GM12878 (cell line): ENCODE results near the gene TRIM39. TPM values are rescaled to one million over a fixed set of nuclear protein-coding genes. Genes with fewer than 3 reads are reported as not detected.

ENCODE experiments used
- ATAC-seq: fragments of 200-7000 bp; cut with Tn5 transposase; 3 replicates; pipeline ENCODE4 v1.9.1; 2020; ENCODE audit warnings: mild to moderate bottlenecking, moderate library complexity
- BruUV-seq: library from RNA; stranded (reverse); fragments of 400-500 nt; replicated peaks from 2 replicates; lab custom pipeline; 2021; lab: Mats Ljungman, UMichigan
- CTCF ChIA-PET: fragments of 300-600 bp; sonication (Branson Sonifier 250); formaldehyde crosslinking; extraction: SDS; loops from one replicate; lab custom pipeline; 2021; ENCODE audit warnings: inconsistent platforms; lab: Yijun Ruan, JAX
- POLR2A ChIA-PET: fragments of 350-600 bp; formaldehyde crosslinking; extraction: SDS; loops from one replicate; lab custom pipeline; 2021; ENCODE audit warnings: inconsistent platforms; lab: Charles Lee
- RAD21 ChIA-PET: fragments of 300-600 bp; sonication (Branson Sonifier 250); formaldehyde crosslinking; loops from one replicate; lab custom pipeline; 2023; ENCODE audit warnings: antibody characterized with exemption; ENCODE audit not compliant: unreplicated experiment; lab: Charles Lee
- SMC1A ChIA-PET: fragments of 300-600 bp; sonication (Branson Sonifier 250); formaldehyde crosslinking; loops from one replicate; lab custom pipeline; 2023; ENCODE audit not compliant: unreplicated experiment, uncharacterized antibody; lab: Charles Lee
- DNase-seq: peaks from one replicate; pipeline ENCODE4 v3.0.0-alpha.2; 2011; ENCODE audit warnings: low read depth, low spot score
- FAIRE-seq: peaks from 3 replicates; lab custom pipeline; 2011; peaks lifted over from hg19 to GRCh38; lab: Jason Lieb, UNC
- H2AFZ ChIP-seq: 2 replicates; pipeline ENCODE4 v1.6.0; 2011; ENCODE audit warnings: low read depth, low read length, control low read depth; ENCODE audit not compliant: control insufficient read depth
- H3K27ac ChIP-seq: 2 replicates; pipeline ENCODE4 v1.5.1; 2011; ENCODE audit warnings: control low read depth; ENCODE audit not compliant: control insufficient read depth, insufficient read depth
- H3K27me3 ChIP-seq, 2 experiments: replicated peaks in 1 of 2; 2 replicates each; pipeline versions ENCODE4 v1.6.0 to v1.6.1; 2011; ENCODE audit warnings: low read length in 1 of 2; ENCODE audit not compliant: control insufficient read depth in 2 of 2, insufficient read depth in 2 of 2
- H3K36me3 ChIP-seq, 2 experiments: 2 replicates each; pipeline ENCODE4 v1.5.1; 2011; ENCODE audit warnings: low read length in 1 of 2; ENCODE audit not compliant: control insufficient read depth in 2 of 2, insufficient read depth in 2 of 2
- H3K4me1 ChIP-seq: 2 replicates; pipeline ENCODE4 v1.6.1; 2011; ENCODE audit warnings: mild to moderate bottlenecking, low read length, moderate library complexity, mixed read lengths; ENCODE audit not compliant: control insufficient read depth, insufficient read depth
- H3K4me2 ChIP-seq: 2 replicates; pipeline ENCODE4 v1.6.0; 2011; ENCODE audit warnings: control low read depth; ENCODE audit not compliant: control insufficient read depth, insufficient read depth
- H3K4me3 ChIP-seq: fragments of 200-600 bp; sonication (generic); 2 replicates; pipeline ENCODE4 v1.5.1; 2016
- H3K79me2 ChIP-seq: 2 replicates; pipeline ENCODE4 v1.6.0; 2011; ENCODE audit warnings: low read length; ENCODE audit not compliant: control insufficient read depth, insufficient read depth
- H3K9ac ChIP-seq: 2 replicates; pipeline ENCODE4 v1.8.0; 2011; ENCODE audit warnings: low read length, control low read depth, mixed read lengths; ENCODE audit not compliant: control insufficient read depth, insufficient read depth
- H3K9me3 ChIP-seq: replicated peaks from 3 replicates; pipeline ENCODE4 v1.5.1; 2011; ENCODE audit warnings: mild to moderate bottlenecking, low read length; ENCODE audit not compliant: control insufficient read depth, insufficient read depth
- H4K20me1 ChIP-seq: 2 replicates; pipeline ENCODE4 v1.6.0; 2011; ENCODE audit not compliant: control insufficient read depth, insufficient read depth
- BHLHE40 ChIP-seq, 2 experiments: fragments of 450-650 bp in 1 of 2; IDR thresholded peaks; 2 replicates each; pipeline ENCODE4 v1.6.1; 2011 to 2017; ENCODE audit warnings: low read depth in 2 of 2, borderline replicate concordance in 1 of 2, improper control_type of control experiment in 1 of 2, low read length in 1 of 2, mild to moderate bottlenecking in 1 of 2
- FOXM1 ChIP-seq: IDR thresholded peaks from 2 replicates; pipeline ENCODE4 v1.6.1; 2012; ENCODE audit warnings: low read depth, mild to moderate bottlenecking, inconsistent platforms, low read length, moderate library complexity
- NR2C2 ChIP-seq: IDR thresholded peaks from 2 replicates; pipeline ENCODE4 v1.6.1; 2011; ENCODE audit warnings: borderline replicate concordance, low read depth; ENCODE audit not compliant: control insufficient read depth, insufficient read length
- NRF1 ChIP-seq: conservative IDR thresholded peaks from 2 replicates; pipeline ENCODE4 v1.6.1; 2011; ENCODE audit warnings: mild to moderate bottlenecking, low read depth, low read length, improper control_type of control experiment
- SPI1 ChIP-seq: IDR thresholded peaks from 2 replicates; pipeline ENCODE4 v1.6.1; 2011; ENCODE audit warnings: low read depth, mild to moderate bottlenecking, low read length, moderate library complexity, borderline replicate concordance; ENCODE audit not compliant: insufficient read depth
- ZNF274 ChIP-seq: IDR thresholded peaks from one replicate; pipeline ENCODE4 v1.8.0; 2011; ENCODE audit not compliant: insufficient read length, insufficient read depth
- ZNF592 ChIP-seq: fragments of 450-650 bp; IDR thresholded peaks from 2 replicates; pipeline ENCODE4 v1.6.1; 2017; ENCODE audit warnings: mild to moderate bottlenecking, moderate library complexity
- ZNF687 ChIP-seq: fragments of 450-650 bp; IDR thresholded peaks from 2 replicates; pipeline ENCODE4 v1.6.1; 2017; ENCODE audit warnings: mild to moderate bottlenecking, moderate library complexity
- WGBS: methylation state at CpG from one replicate; pipeline ENCODE4 v1.1.6; 2016; ENCODE audit warnings: low lambda C conversion rate; ENCODE audit not compliant: insufficient replicate concordance, insufficient coverage; ENCODE audit errors: missing lambda C conversion rate; 5-methylcytosine and 5-hydroxymethylcytosine counted together
- in situ Hi-C: fragments of 300-500 bp; cut with MboI; formaldehyde crosslinking; loops from 9 replicates; pipeline ENCODE4 v1.14.3; 2018; ENCODE audit warnings: mixed read lengths
- intact Hi-C: fragments of 100-400 bp; cut with micrococcal nuclease; formaldehyde crosslinking; loops from one replicate; pipeline ENCODE4 v1.14.2; 2022; ENCODE audit not compliant: unreplicated experiment
- polyA plus RNA-seq, 11 experiments: library from polyadenylated mRNA; depleted of rRNA in 4 of 11; unstranded in 6 of 11; stranded (reverse) in 5 of 11; fragments of >200 nt; fragmentation: Nextera tagmentation in 4 of 11; fragmentation: Illumina TruSeq in 1 of 11; extraction: Ambion mirVana in 4 of 11; extraction: Trizol in 1 of 11; gene quantifications; 1 replicate in 1 of 11; 2 replicates in 10 of 11; pipeline versions ENCODE4 v1.2.1 to v1.2.3, GENCODE V29; 2011 to 2016; ENCODE audit warnings: inconsistent platforms in 2 of 11, missing spikeins in 2 of 11, low read depth in 1 of 11
- total RNA-seq, 4 experiments: library from RNA; depleted of rRNA in 3 of 4; stranded (reverse); fragments of >200 nt in 3 of 4; fragmentation: Illumina TruSeq in 1 of 4; extraction: Trizol in 1 of 4; gene quantifications; 2 replicates each; pipeline versions ENCODE4 v1.2.1 to v1.2.3, GENCODE V29; 2013 to 2021

The TRIM39 gene
- total and polyA plus RNA-seq, 10 of the 15 experiments (the other 5 are each of a cell fraction or from before 2014, with no cell fraction given) = 3.0 to 11.9 (median 8.8) TPM

- TF ChIP-seq BHLHE40 (IDR thresholded peaks at IDR 0.05; ENCODE audit: borderline replicate concordance in 1 of 2, low read depth in 2 of 2, low read length in 1 of 2) = no peak
- no peak for TF ChIP-seq ZNF274
Measured at GRCh38 chr6:30321692-30322388, 4.9 kb upstream of the TRIM39 start (continued).

GRCh38 chr6:30322527-30323501, 3.9 kb upstream of the TRIM39 start:
- ATAC-seq (no peak), DNase-seq (no peak), FAIRE-seq (no peak)
- H3K4me2 ChIP-seq = peak overlapping the region; percentile 47
- ChIA-PET RAD21 (interaction anchor here (0.6 kb wide), 1 partner anchor 757 kb away, joined by 4 read pairs; no protein-coding TSS in a partner anchor), SMC1A (interaction anchor here (0.6 to 2.1 kb wide), 6 partner anchors 9 to 83 kb away, joined by 3 to 5 read pairs (median 4); no protein-coding TSS in a partner anchor), CTCF (interaction anchor here (1.4 to 1.6 kb wide), 3 partner anchors 18 to 104 kb away, joined by 3 read pairs; no protein-coding TSS in a partner anchor), POLR2A (interaction anchor here (0.6 to 4.0 kb wide), 4 partner anchors 9 to 349 kb away, joined by 4 to 14 read pairs (median 6); no protein-coding TSS in a partner anchor)
- in situ Hi-C loops = no loop called here
- peak overlapping the region; percentile 22; the same call in 1 of the 2 replicates for H3K4me3 ChIP-seq
- no peak overlapping the region; the same call in 1 of the 2 replicates for H3K27ac ChIP-seq
- peaks cover 0 to 4% of the 10 kb centered on the region in 2 experiments; a peak in 1 of 4 replicates for H3K36me3 ChIP-seq
- H4K20me1 ChIP-seq = peaks cover 3% of the 10 kb centered on the region; the same call in 1 of the 2 replicates
- intact Hi-C loops = loop anchor here (10.0 kb wide), 1 partner anchor 232 kb away; the partner anchor contains the start of genes GNL1 and PRR3
- H3K27me3 ChIP-seq = no peaks in the 10 kb centered on the region
- no TSS peak for BruUV-seq
- 0 out of 2 replicates have a peak overlapping the region, but pooled peaks have one; percentile 8 for H3K9ac ChIP-seq
- H3K79me2 ChIP-seq = peaks cover 84% of the 10 kb centered on the region
- WGBS = 56% methylated on average over 19 of the region's 20 CpGs
- H3K4me1 ChIP-seq = peaks cover 10% of the 10 kb centered on the region
- no peaks in the 10 kb centered on the region; the same call in 2 of the 3 replicates for H3K9me3 ChIP-seq
- H2AFZ ChIP-seq = no peak overlapping the region
- peak; percentile 73; the same call in 1 of the 2 replicates for TF ChIP-seq ZNF592
- TF ChIP-seq ZNF687 = peak; percentile 64; the same call in 1 of the 2 replicates
- no peak for TF ChIP-seq NRF1
- TF ChIP-seq FOXM1 = no peak
- TF ChIP-seq SPI1 = peak; percentile 33; the same call in 1 of the 2 replicates
- no peak for TF ChIP-seq NR2C2
